ENCODE data around the gene GTF3C4.

DNA sequence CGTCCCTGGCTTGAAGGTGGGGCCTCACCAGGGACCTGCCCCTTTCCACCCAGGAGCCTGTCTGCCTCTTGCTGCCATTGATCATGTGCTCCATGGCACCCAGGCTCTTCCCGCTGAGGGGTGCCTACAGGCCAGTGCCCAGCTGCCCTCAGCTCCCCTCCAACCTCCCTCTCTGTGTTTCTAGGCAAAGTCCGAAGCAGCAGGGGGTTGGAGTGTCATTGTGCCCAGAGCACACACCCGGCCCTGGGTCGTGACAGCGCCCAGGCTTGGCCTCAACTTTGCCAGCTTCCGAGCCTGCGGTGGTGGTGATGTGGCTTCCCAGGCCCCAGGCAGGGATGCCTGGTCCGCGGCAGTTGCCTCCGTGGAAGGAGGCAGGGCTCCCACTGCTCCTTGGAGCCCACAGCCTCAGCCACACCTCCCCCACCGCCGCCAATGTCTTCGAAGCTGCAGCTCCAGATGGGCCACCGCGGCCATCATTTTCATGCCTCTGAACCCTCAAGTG lies 52.4 kb downstream of the GTF3C4 start:
- no peak for TF ChIP-seq POLR2A (IDR thresholded peaks at IDR 0.05)
- TF ChIP-seq, protein P1, sequence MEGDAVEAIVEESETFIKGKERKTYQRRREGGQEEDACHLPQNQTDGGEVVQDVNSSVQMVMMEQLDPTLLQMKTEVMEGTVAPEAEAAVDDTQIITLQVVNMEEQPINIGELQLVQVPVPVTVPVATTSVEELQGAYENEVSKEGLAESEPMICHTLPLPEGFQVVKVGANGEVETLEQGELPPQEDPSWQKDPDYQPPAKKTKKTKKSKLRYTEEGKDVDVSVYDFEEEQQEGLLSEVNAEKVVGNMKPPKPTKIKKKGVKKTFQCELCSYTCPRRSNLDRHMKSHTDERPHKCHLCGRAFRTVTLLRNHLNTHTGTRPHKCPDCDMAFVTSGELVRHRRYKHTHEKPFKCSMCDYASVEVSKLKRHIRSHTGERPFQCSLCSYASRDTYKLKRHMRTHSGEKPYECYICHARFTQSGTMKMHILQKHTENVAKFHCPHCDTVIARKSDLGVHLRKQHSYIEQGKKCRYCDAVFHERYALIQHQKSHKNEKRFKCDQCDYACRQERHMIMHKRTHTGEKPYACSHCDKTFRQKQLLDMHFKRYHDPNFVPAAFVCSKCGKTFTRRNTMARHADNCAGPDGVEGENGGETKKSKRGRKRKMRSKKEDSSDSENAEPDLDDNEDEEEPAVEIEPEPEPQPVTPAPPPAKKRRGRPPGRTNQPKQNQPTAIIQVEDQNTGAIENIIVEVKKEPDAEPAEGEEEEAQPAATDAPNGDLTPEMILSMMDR (IDR thresholded peaks at IDR 0.05): no peak

Measured in right lobe of liver (tissue), 4 donors.